Thoracic aorta (tissue), 2 donors: ENCODE measurements around the gene PTPRM. TPM values are rescaled to one million over a fixed set of nuclear protein-coding genes. Genes with fewer than 3 reads are reported as not detected.

Experiments used
- ATAC-seq: fragments of 150-250 bp; one replicate; pipeline ENCODE4 v1.8.0; 2017; ENCODE audit warnings: low read depth; ENCODE audit not compliant: insufficient number of reproducible peaks, low FRiP score
- DNase-seq: peaks from one replicate; pipeline ENCODE4 v3.0.0-alpha.2; 2020; ENCODE audit warnings: low spot score
- H3K27ac ChIP-seq, 2 donors: fragments of 200-600 bp; sonication (generic); 1 replicate in 1 of 2; 2 replicates in 1 of 2; pipeline ENCODE4 v1.5.1; 2016; ENCODE audit warnings: mild to moderate bottlenecking in 2 of 2, moderate library complexity in 2 of 2
- H3K27me3 ChIP-seq: fragments of 200-600 bp; sonication (generic); replicated peaks from 2 replicates; pipeline ENCODE4 v1.6.0; 2016; ENCODE audit warnings: mild to moderate bottlenecking; ENCODE audit not compliant: insufficient read depth
- H3K36me3 ChIP-seq: fragments of 200-600 bp; sonication (generic); one replicate; pipeline ENCODE4 v1.5.1; 2016
- H3K4me1 ChIP-seq, 2 donors: fragments of 200-600 bp; sonication (generic); 1 replicate in 1 of 2; 2 replicates in 1 of 2; pipeline versions ENCODE4 v1.5.1 to v1.6.0; 2016; ENCODE audit warnings: low read depth in 2 of 2, mild to moderate bottlenecking in 1 of 2; ENCODE audit not compliant: control insufficient read depth in 1 of 2
- H3K4me3 ChIP-seq: fragments of 200-600 bp; sonication (generic); 2 replicates; pipeline ENCODE4 v1.5.1; 2016; ENCODE audit warnings: mild to moderate bottlenecking
- H3K9me3 ChIP-seq: fragments of 200-600 bp; sonication (generic); 2 replicates; pipeline ENCODE4 v1.5.1; 2016
- CTCF ChIP-seq: fragments of 200-600 bp; sonication (generic); IDR thresholded peaks from one replicate; pipeline ENCODE4 v1.5.1; 2019; ENCODE audit warnings: antibody characterized with exemption
- total RNA-seq, 2 donors: library from RNA; depleted of rRNA; stranded (reverse); fragments of >200 nt; gene quantifications; one replicate each; pipeline versions ENCODE4 v1.1.0 to v1.2.3, GENCODE V29; 2016

Gene PTPRM
- total RNA-seq, 2 donors from 2014 or later = 90.3 to 102 TPM

GRCh38 chr18:7758764-7759163 is 191.6 kb downstream of the PTPRM start:
- H3K4me1 ChIP-seq = peaks cover 9 to 48% of the 10 kb centered on the region in 2 donors
- TF ChIP-seq CTCF = no peak
- no peaks in the 10 kb centered on the region for H3K27me3 ChIP-seq
- H3K4me3 ChIP-seq = no peak overlapping the region
- ATAC-seq = no peak
- H3K27ac ChIP-seq = no peak overlapping the region
- no peaks in the 10 kb centered on the region for H3K9me3 ChIP-seq
- no peak for DNase-seq
- no peaks in the 10 kb centered on the region for H3K36me3 ChIP-seq

- Histone ChIP-seq H3K27me3 (no peaks in the 10 kb centered on the region), H3K4me1 (peaks cover 3 to 24% of the 10 kb centered on the region in 2 donors), H3K36me3 (no peaks in the 10 kb centered on the region), H3K4me3 (peak overlapping the region; percentile 5), H3K27ac (peak overlapping the region in 1 of 2 donors; percentile 9), H3K9me3 (no peaks in the 10 kb centered on the region)
- TF ChIP-seq CTCF = no peak
- ATAC-seq (no peak), DNase-seq (no peak)
Observed at GRCh38 chr18:7760967-7761948, 194.1 kb downstream of the PTPRM start.

GRCh38 chr18:7764405-7764804 is 197.3 kb downstream of the PTPRM start:
- Histone ChIP-seq H3K27ac (no peak overlapping the region), H3K4me1 (peaks cover 3 to 17% of the 10 kb centered on the region in 2 donors), H3K9me3 (no peaks in the 10 kb centered on the region), H3K4me3 (no peak overlapping the region), H3K27me3 (no peaks in the 10 kb centered on the region), H3K36me3 (no peaks in the 10 kb centered on the region)
- no peak for TF ChIP-seq CTCF
- no peak for DNase-seq
- no peak for ATAC-seq

DNA sequence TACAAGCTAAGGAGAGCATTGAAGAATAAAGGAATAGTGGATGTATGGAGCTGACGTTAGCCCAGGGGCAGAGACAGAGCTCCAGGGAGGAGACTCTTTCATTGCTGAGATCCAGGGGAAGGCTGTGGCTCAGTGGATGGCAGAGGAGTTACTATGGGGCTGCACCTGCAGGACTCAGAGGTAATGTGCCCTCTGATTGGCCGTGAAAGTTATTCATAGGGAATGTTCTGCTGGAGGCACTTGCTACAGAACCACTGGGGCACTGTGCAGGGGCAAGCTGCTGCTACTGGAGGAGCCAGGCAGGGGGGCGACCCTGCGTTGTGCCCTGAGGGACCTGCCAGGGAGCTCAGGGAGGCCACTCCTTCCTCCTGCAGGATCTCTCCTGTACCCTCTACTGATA is 199.2 kb downstream of the PTPRM start:
- TF ChIP-seq CTCF = no peak
- Histone ChIP-seq H3K27me3 (no peaks in the 10 kb centered on the region), H3K27ac (no peak overlapping the region), H3K4me3 (no peak overlapping the region), H3K36me3 (no peaks in the 10 kb centered on the region), H3K4me1 (peaks cover 0 to 9% of the 10 kb centered on the region in 2 donors), H3K9me3 (no peaks in the 10 kb centered on the region)
- ATAC-seq (no peak), DNase-seq (no peak)

DNA sequence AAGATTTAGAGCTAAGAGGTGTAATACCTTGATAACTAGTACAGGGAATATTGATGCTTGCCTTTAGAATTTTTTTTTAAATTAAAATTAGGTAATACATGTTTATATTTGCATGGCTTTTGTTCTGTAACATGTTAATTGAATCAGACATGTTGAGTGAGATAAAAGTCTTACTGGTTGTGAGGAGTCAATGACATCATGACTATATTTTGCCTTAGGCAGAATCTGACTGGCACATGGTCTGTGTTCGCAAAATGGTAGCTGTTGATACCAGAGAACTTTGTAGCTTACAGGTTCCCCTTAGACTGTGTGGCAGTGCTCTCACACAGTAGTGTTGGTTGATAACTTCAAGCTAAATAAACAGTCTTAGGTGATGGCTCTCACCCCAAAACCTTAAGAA is 199.7 kb downstream of the PTPRM start:
- no peak overlapping the region for H3K4me3 ChIP-seq
- H3K27ac ChIP-seq = no peak overlapping the region
- DNase-seq (no peak), ATAC-seq (no peak)
- peaks cover 0 to 5% of the 10 kb centered on the region in 2 donors for H3K4me1 ChIP-seq
- H3K27me3 ChIP-seq = no peaks in the 10 kb centered on the region
- H3K9me3 ChIP-seq = no peaks in the 10 kb centered on the region
- no peak for TF ChIP-seq CTCF
- H3K36me3 ChIP-seq = no peaks in the 10 kb centered on the region
